DND-41 (cell line): ENCODE results near the gene HRG.

Experiments
- EZH2 ChIP-seq: IDR thresholded peaks from 3 replicates; pipeline ENCODE4 v1.6.1; 2012; ENCODE audit warnings: borderline replicate concordance, low read depth, mild to moderate bottlenecking, moderate library complexity, low read length, inconsistent platforms; ENCODE audit not compliant: severe bottlenecking
- TF ChIP-seq, protein P1 (sequence below): IDR thresholded peaks from 2 replicates; pipeline ENCODE4 v1.5.1; 2012; ENCODE audit warnings: borderline replicate concordance, low read length, moderate library complexity, mild to moderate bottlenecking; ENCODE audit not compliant: poor library complexity, severe bottlenecking; ENCODE audit errors: extremely low read depth

GRCh38 chr3:186697510-186697909 lies 31.7 kb downstream of the HRG start:
- TF ChIP-seq, protein P1, sequence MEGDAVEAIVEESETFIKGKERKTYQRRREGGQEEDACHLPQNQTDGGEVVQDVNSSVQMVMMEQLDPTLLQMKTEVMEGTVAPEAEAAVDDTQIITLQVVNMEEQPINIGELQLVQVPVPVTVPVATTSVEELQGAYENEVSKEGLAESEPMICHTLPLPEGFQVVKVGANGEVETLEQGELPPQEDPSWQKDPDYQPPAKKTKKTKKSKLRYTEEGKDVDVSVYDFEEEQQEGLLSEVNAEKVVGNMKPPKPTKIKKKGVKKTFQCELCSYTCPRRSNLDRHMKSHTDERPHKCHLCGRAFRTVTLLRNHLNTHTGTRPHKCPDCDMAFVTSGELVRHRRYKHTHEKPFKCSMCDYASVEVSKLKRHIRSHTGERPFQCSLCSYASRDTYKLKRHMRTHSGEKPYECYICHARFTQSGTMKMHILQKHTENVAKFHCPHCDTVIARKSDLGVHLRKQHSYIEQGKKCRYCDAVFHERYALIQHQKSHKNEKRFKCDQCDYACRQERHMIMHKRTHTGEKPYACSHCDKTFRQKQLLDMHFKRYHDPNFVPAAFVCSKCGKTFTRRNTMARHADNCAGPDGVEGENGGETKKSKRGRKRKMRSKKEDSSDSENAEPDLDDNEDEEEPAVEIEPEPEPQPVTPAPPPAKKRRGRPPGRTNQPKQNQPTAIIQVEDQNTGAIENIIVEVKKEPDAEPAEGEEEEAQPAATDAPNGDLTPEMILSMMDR = no peak
- TF ChIP-seq EZH2 = no peak
